GM19238 (cell line): ENCODE data around the gene NTMT2.

Experiments used
- DNase-seq: peaks from one replicate; pipeline ENCODE4 v3.0.0; 2011; ENCODE audit warnings: low spot score; ENCODE audit not compliant: insufficient read length

The NTMT2 gene

GRCh38 chr1:170205301-170205700 lies 59.5 kb downstream of the NTMT2 start:
- DNase-seq = no peak

GRCh38 chr1:170209125-170209524 lies 63.4 kb downstream of the NTMT2 start:
- no peak for DNase-seq

- no peak for DNase-seq
Observed at GRCh38 chr1:170210142-170210541, 64.4 kb downstream of the NTMT2 start.

- no peak for DNase-seq
Observed at GRCh38 chr1:170213596-170213995, 67.8 kb downstream of the NTMT2 start.

GRCh38 chr1:170214117-170215032 lies 68.6 kb downstream of the NTMT2 start:
- DNase-seq = no peak

GRCh38 chr1:170215072-170215885 lies 69.5 kb downstream of the NTMT2 start:
- DNase-seq = no peak

- DNase-seq = no peak
Observed at GRCh38 chr1:170217517-170218256, 71.9 kb downstream of the NTMT2 start.

GRCh38 chr1:170218257-170218650 lies 72.5 kb downstream of the NTMT2 start:
- DNase-seq = no peak
